Chondrocyte (in vitro differentiated cells): Measurements from ENCODE around the gene KCNK16. TPM values are rescaled to one million over a fixed set of nuclear protein-coding genes. Genes with fewer than 3 reads are reported as not detected.

Experiments
- DNase-seq: peaks from one replicate; pipeline ENCODE4 v3.0.0; 2021; ENCODE audit warnings: mixed read lengths, low spot score
- H3K27ac Mint-ChIP-seq: one replicate; pipeline ENCODE4 v1.8.0; 2021; ENCODE audit warnings: mild to moderate bottlenecking, moderate library complexity, mixed read lengths; ENCODE audit not compliant: unreplicated experiment
- H3K27me3 Mint-ChIP-seq: 2 replicates; pipeline ENCODE4 v1.8.0; 2021; ENCODE audit warnings: low read depth, mixed read lengths
- H3K36me3 Mint-ChIP-seq: 2 replicates; pipeline ENCODE4 v1.8.0; 2021; ENCODE audit warnings: low read depth, mixed read lengths
- H3K4me1 Mint-ChIP-seq: 2 replicates; pipeline ENCODE4 v1.8.0; 2021; ENCODE audit warnings: low read depth, mild to moderate bottlenecking, mixed read lengths
- H3K4me3 Mint-ChIP-seq: one replicate; pipeline ENCODE4 v1.8.0; 2021; ENCODE audit warnings: mild to moderate bottlenecking, moderate library complexity, mixed read lengths; ENCODE audit not compliant: unreplicated experiment
- H3K9me3 Mint-ChIP-seq: 2 replicates; pipeline ENCODE4 v1.8.0; 2021; ENCODE audit warnings: low read depth, mixed read lengths
- CTCF ChIP-seq: fragments of 200-600 bp; sonication (generic); IDR thresholded peaks from 2 replicates; pipeline ENCODE4 v1.5.0; 2021; ENCODE audit warnings: antibody characterized with exemption, mild to moderate bottlenecking, moderate library complexity
- total RNA-seq: library from RNA; stranded (reverse); gene quantifications from 3 replicates; pipeline ENCODE4 v1.2.1, GENCODE V29; 2021

Gene KCNK16
- total RNA-seq, 1 donor from 2014 or later: not detected

GRCh38 chr6:39365281-39366074 is 43.0 kb upstream of the KCNK16 start:
- Mint-ChIP-seq H3K4me3 (no peak overlapping the region), H3K27ac (peak overlapping the region; percentile 46), H3K4me1 (peaks cover 33% of the 10 kb centered on the region), H3K36me3 (no peaks in the 10 kb centered on the region), H3K27me3 (no peaks in the 10 kb centered on the region), H3K9me3 (no peaks in the 10 kb centered on the region)
- TF ChIP-seq CTCF: no peak
- no peak for DNase-seq

- TF ChIP-seq CTCF: no peak
- Mint-ChIP-seq H3K27me3 (no peaks in the 10 kb centered on the region), H3K4me3 (no peak overlapping the region), H3K27ac (no peak overlapping the region), H3K4me1 (peaks cover 25% of the 10 kb centered on the region), H3K36me3 (no peaks in the 10 kb centered on the region), H3K9me3 (no peaks in the 10 kb centered on the region)
- DNase-seq: no peak
Measured at GRCh38 chr6:39363280-39363679, 40.8 kb upstream of the KCNK16 start.

- peak; percentile 5 for TF ChIP-seq CTCF
- Mint-ChIP-seq H3K9me3 (no peaks in the 10 kb centered on the region), H3K27me3 (no peaks in the 10 kb centered on the region), H3K27ac (no peak overlapping the region), H3K4me1 (peaks cover 31% of the 10 kb centered on the region), H3K4me3 (no peak overlapping the region), H3K36me3 (no peaks in the 10 kb centered on the region)
- DNase-seq: no peak
Measured at GRCh38 chr6:39362487-39362865, 40.0 kb upstream of the KCNK16 start.

GRCh38 chr6:39361657-39362486 is 39.4 kb upstream of the KCNK16 start:
- Mint-ChIP-seq H3K36me3 (no peaks in the 10 kb centered on the region), H3K27ac (no peak overlapping the region), H3K27me3 (no peaks in the 10 kb centered on the region), H3K4me1 (peaks cover 27% of the 10 kb centered on the region), H3K9me3 (no peaks in the 10 kb centered on the region), H3K4me3 (peak overlapping the region; percentile 51)
- peak; percentile 90 for TF ChIP-seq CTCF
- no peak for DNase-seq

- Mint-ChIP-seq H3K9me3 (no peaks in the 10 kb centered on the region), H3K27ac (no peak overlapping the region), H3K36me3 (no peaks in the 10 kb centered on the region), H3K4me1 (peaks cover 17% of the 10 kb centered on the region), H3K4me3 (no peak overlapping the region), H3K27me3 (no peaks in the 10 kb centered on the region)
- no peak for TF ChIP-seq CTCF
- no peak for DNase-seq
Measured at GRCh38 chr6:39360378-39360777, 37.9 kb upstream of the KCNK16 start.
